Breast epithelium (tissue), 3 donors: ENCODE results near the gene LMNTD2.

Experiments used
- POLR2A ChIP-seq: fragments of 450-650 bp; IDR thresholded peaks from one replicate; pipeline ENCODE4 v1.6.1; 2016; ENCODE audit warnings: antibody characterized with exemption, mild to moderate bottlenecking, moderate library complexity
- POLR2AphosphoS5 ChIP-seq, 3 donors: sonication (generic); formaldehyde crosslinking; IDR thresholded peaks; one replicate each; pipeline ENCODE4 v1.6.1; 2017; ENCODE audit warnings: antibody characterized with exemption in 3 of 3
- TF ChIP-seq, protein P1 (sequence below), 3 donors: fragments of 450-650 bp; IDR thresholded peaks; one replicate each; pipeline ENCODE4 v1.5.1; 2016 to 2017; ENCODE audit warnings: antibody characterized with exemption in 3 of 3, mild to moderate bottlenecking in 3 of 3, moderate library complexity in 3 of 3

DNA sequence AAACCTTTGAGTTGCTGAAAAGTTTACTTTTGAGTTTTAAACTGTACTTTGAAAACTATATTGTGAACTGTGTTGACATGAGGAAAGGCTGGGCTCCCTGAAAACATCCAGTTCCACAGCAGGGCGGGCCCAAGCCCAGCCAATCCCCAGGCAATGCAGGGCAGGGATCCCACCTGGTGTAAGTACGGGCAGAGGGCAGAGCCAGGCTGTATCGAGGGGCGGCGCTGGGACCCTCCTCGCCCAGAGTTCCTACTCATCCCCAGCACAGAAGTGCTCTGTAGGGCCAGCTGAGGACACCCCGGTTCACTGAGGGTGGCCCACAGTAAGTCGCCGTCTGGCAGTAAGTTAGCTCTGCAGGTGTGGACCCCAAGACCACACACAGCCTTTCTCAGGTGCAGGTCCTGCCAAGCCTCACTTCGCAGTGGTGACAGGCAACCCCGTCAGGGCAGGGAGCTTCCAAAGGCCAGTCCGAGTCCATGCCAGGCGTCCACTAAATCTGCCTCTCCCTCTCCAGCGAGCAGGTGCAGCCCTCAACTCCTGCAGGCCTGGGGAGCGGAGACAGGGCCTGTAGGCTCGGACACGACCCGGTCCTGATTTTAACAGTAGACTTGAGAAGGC lies 6.6 kb upstream of the LMNTD2 start:
- TF ChIP-seq POLR2A (no peak), POLR2AphosphoS5 (IDR thresholded peaks at IDR 0.05) (no peak)
- TF ChIP-seq, protein P1, sequence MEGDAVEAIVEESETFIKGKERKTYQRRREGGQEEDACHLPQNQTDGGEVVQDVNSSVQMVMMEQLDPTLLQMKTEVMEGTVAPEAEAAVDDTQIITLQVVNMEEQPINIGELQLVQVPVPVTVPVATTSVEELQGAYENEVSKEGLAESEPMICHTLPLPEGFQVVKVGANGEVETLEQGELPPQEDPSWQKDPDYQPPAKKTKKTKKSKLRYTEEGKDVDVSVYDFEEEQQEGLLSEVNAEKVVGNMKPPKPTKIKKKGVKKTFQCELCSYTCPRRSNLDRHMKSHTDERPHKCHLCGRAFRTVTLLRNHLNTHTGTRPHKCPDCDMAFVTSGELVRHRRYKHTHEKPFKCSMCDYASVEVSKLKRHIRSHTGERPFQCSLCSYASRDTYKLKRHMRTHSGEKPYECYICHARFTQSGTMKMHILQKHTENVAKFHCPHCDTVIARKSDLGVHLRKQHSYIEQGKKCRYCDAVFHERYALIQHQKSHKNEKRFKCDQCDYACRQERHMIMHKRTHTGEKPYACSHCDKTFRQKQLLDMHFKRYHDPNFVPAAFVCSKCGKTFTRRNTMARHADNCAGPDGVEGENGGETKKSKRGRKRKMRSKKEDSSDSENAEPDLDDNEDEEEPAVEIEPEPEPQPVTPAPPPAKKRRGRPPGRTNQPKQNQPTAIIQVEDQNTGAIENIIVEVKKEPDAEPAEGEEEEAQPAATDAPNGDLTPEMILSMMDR (IDR thresholded peaks at IDR 0.05): no peak
